Activated T-helper 1 cell treated with anti-CD3 and anti-CD28 coated beads, Interleukin-2, amount 50 U/mL, for 16 hours (primary cell): Measurements from ENCODE around the gene VRK1.

ENCODE experiments used
- DNase-seq, 2 donors: peaks; one replicate each; pipeline ENCODE4 v3.0.0-alpha.2; 2020; ENCODE audit warnings: low read depth in 1 of 2, low spot score in 1 of 2

VRK1 gene

GRCh38 chr14:96790706-96791105, 6.5 kb upstream of the VRK1 start:
- no peak for DNase-seq

- no peak for DNase-seq
Observed at GRCh38 chr14:96792003-96792402, 5.2 kb upstream of the VRK1 start.

- DNase-seq, result no peak
Observed at GRCh38 chr14:96792591-96792990, 4.6 kb upstream of the VRK1 start.

GRCh38 chr14:96793547-96793946, 3.6 kb upstream of the VRK1 start:
- no peak for DNase-seq

- DNase-seq, result no peak
Observed at GRCh38 chr14:96795109-96795828, 1.9 kb upstream of the VRK1 start.

GRCh38 chr14:96797582-96798349, 584 bp downstream of the VRK1 start:
- DNase-seq, result peak; percentile 0 to 4

- no peak for DNase-seq
Observed at GRCh38 chr14:96798956-96799355, 1.8 kb downstream of the VRK1 start.

- no peak for DNase-seq
Observed at GRCh38 chr14:96799489-96800054, 2.4 kb downstream of the VRK1 start.

GRCh38 chr14:96801931-96802330, 4.7 kb downstream of the VRK1 start:
- DNase-seq, result no peak

GRCh38 chr14:96802963-96803362, 5.8 kb downstream of the VRK1 start:
- no peak for DNase-seq

GRCh38 chr14:96803958-96804357, 6.8 kb downstream of the VRK1 start:
- DNase-seq, result no peak

- no peak for DNase-seq
Observed at GRCh38 chr14:96804895-96805294, 7.7 kb downstream of the VRK1 start.

- DNase-seq, result no peak
Observed at GRCh38 chr14:96805956-96806355, 8.8 kb downstream of the VRK1 start.

GRCh38 chr14:96806836-96807235, 9.7 kb downstream of the VRK1 start:
- DNase-seq, result no peak

- no peak for DNase-seq
Observed at GRCh38 chr14:96808619-96809406, 11.6 kb downstream of the VRK1 start.

GRCh38 chr14:96811265-96811664, 14.1 kb downstream of the VRK1 start:
- no peak for DNase-seq

GRCh38 chr14:96811985-96812667, 14.9 kb downstream of the VRK1 start:
- DNase-seq, result no peak

GRCh38 chr14:96816281-96816680, 19.1 kb downstream of the VRK1 start:
- no peak for DNase-seq

- no peak for DNase-seq
Observed at GRCh38 chr14:96817750-96818666, 20.8 kb downstream of the VRK1 start.

GRCh38 chr14:96821501-96821900, 24.3 kb downstream of the VRK1 start:
- no peak for DNase-seq
